ENCODE results near the gene PDE11A.

Gene PDE11A

DNA sequence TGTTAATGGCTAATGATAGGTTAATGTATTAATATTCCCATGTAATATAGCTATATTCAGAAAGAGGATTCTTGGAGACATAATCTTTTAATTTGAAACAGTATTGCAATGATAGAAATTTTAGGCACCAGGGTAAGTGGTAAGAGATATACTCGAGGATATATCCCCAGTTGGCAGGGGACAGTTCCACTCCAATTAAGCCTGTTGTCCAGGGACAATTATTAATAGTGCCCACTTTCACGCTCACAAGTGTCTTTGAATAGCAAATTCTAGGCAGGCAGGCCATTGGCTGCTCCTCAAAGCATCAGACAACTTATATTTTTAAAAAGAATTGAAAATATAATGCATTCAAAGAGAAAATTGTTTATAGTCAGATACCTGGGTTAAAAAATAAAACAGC lies 190.7 kb downstream of the PDE11A start:
- TF ChIP-seq EZH2phosphoT487 (conservative IDR thresholded peaks at IDR 0.05; ENCODE audit: low read length), result no peak
- TF ChIP-seq, protein P1, sequence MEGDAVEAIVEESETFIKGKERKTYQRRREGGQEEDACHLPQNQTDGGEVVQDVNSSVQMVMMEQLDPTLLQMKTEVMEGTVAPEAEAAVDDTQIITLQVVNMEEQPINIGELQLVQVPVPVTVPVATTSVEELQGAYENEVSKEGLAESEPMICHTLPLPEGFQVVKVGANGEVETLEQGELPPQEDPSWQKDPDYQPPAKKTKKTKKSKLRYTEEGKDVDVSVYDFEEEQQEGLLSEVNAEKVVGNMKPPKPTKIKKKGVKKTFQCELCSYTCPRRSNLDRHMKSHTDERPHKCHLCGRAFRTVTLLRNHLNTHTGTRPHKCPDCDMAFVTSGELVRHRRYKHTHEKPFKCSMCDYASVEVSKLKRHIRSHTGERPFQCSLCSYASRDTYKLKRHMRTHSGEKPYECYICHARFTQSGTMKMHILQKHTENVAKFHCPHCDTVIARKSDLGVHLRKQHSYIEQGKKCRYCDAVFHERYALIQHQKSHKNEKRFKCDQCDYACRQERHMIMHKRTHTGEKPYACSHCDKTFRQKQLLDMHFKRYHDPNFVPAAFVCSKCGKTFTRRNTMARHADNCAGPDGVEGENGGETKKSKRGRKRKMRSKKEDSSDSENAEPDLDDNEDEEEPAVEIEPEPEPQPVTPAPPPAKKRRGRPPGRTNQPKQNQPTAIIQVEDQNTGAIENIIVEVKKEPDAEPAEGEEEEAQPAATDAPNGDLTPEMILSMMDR (IDR thresholded peaks at IDR 0.05; ENCODE audit: insufficient read depth, low read length, poor library complexity, severe bottlenecking), result no peak
- H3K4me3 ChIP-seq (ENCODE audit: insufficient read depth, low read length, poor library complexity, severe bottlenecking), result no peak overlapping the region
- H3K79me2 ChIP-seq (ENCODE audit: insufficient read depth, low read length), result no peaks in the 10 kb centered on the region
- H3K36me3 ChIP-seq (ENCODE audit: low read length), result no peaks in the 10 kb centered on the region
- H3K4me2 ChIP-seq (ENCODE audit: low read depth, low read length, poor library complexity, severe bottlenecking), result no peak overlapping the region
- no peaks in the 10 kb centered on the region for H3K9me2 ChIP-seq (replicated peaks; ENCODE audit: insufficient read depth, low read length)
- H3K27me3 ChIP-seq (ENCODE audit: low read length), result no peaks in the 10 kb centered on the region
- no peaks in the 10 kb centered on the region for H3F3A ChIP-seq (ENCODE audit: insufficient read depth)
- no peak overlapping the region for H3K9ac ChIP-seq (ENCODE audit: low read length)
- H3K9me3 ChIP-seq (ENCODE audit: insufficient read depth, low read length), result no peaks in the 10 kb centered on the region
- H4K20me1 ChIP-seq (ENCODE audit: low read depth, low read length), result no peaks in the 10 kb centered on the region
- no peak overlapping the region for H3K27ac ChIP-seq (ENCODE audit: low read depth, low read length)
- no peak overlapping the region for H2AFZ ChIP-seq (ENCODE audit: low read depth, low read length, severe bottlenecking)

DNA sequence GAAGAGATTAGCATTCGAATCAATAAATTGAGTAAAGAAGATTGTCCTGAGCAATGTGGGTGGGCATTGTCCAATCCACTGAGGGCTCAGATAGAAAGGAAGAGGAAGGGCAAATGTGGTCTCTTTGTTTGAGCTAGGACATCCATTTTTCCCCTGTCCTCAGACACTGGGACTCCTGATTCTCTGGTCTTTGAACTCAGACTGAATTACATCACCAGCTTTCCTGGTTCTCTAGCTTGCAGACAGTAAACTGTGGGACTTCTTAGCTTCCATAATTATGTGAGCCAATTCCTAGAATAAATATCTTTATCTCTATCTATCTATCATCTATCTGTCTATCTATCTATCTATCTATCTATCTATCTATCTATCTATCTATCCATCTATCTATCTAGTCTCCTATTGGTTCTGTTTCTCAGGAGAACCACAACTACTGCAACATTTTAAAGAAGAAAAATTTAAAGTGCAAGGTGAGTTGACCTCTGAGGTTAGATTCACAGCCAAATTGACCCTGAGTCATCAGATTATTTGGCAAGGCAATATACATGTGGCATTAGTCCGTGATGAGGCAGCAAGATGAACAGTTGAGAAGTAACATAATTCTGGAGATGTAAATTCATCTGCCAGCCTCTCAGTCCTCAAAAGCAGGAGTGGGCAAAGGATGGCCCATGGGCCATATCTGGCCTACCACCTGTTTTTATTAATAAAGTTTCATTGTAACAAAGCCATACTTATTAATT lies 191.4 kb downstream of the PDE11A start:
- no peaks in the 10 kb centered on the region for H3K27me3 ChIP-seq (ENCODE audit: low read length)

DNA sequence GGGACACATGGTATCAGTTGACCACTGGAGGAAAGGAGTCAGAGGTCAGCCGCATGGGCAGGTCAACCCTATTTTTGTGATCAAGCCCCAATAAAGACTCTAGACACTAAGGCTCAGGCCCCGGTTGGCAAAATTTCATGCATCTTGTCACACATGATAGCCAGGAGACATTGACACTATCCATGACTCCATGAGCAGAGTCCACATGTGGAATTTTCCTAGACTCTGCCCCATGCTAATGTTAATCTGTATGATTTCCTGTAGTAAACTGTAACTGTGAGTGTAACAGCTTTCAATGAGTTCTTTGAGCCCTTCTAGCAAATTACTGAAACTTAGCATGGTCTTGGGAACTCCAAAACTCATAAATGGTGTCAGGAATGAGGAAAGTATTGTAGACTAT lies 192.3 kb downstream of the PDE11A start:
- H3K27ac ChIP-seq (ENCODE audit: low read depth, low read length), result no peak overlapping the region
- TF ChIP-seq EZH2phosphoT487 (conservative IDR thresholded peaks at IDR 0.05; ENCODE audit: low read length), result no peak
- TF ChIP-seq, protein P1 (IDR thresholded peaks at IDR 0.05; ENCODE audit: insufficient read depth, low read length, poor library complexity, severe bottlenecking), result no peak
- H2AFZ ChIP-seq (ENCODE audit: low read depth, low read length, severe bottlenecking), result no peak overlapping the region
- H3K27me3 ChIP-seq (ENCODE audit: low read length), result no peaks in the 10 kb centered on the region
- H3F3A ChIP-seq (ENCODE audit: insufficient read depth), result no peaks in the 10 kb centered on the region
- H3K9ac ChIP-seq (ENCODE audit: low read length), result no peak overlapping the region
- no peak overlapping the region for H3K4me2 ChIP-seq (ENCODE audit: low read depth, low read length, poor library complexity, severe bottlenecking)
- H3K36me3 ChIP-seq (ENCODE audit: low read length), result no peaks in the 10 kb centered on the region
- no peaks in the 10 kb centered on the region for H3K9me3 ChIP-seq (ENCODE audit: insufficient read depth, low read length)
- H3K79me2 ChIP-seq (ENCODE audit: insufficient read depth, low read length), result no peaks in the 10 kb centered on the region
- no peaks in the 10 kb centered on the region for H3K9me2 ChIP-seq (replicated peaks; ENCODE audit: insufficient read depth, low read length)
- no peaks in the 10 kb centered on the region for H4K20me1 ChIP-seq (ENCODE audit: low read depth, low read length)
- no peak overlapping the region for H3K4me3 ChIP-seq (ENCODE audit: insufficient read depth, low read length, poor library complexity, severe bottlenecking)

More for the DNA sequence above, 191.4 kb downstream of the PDE11A start:
- Histone ChIP-seq H3K9ac (ENCODE audit: low read length) (no peak overlapping the region), H3K4me2 (ENCODE audit: low read depth, low read length, poor library complexity, severe bottlenecking) (no peak overlapping the region), H3K79me2 (ENCODE audit: insufficient read depth, low read length) (no peaks in the 10 kb centered on the region), H3K27ac (ENCODE audit: low read depth, low read length) (no peak overlapping the region), H4K20me1 (ENCODE audit: low read depth, low read length) (no peaks in the 10 kb centered on the region), H3K36me3 (ENCODE audit: low read length) (no peaks in the 10 kb centered on the region), H3F3A (ENCODE audit: insufficient read depth) (no peaks in the 10 kb centered on the region), H3K9me3 (ENCODE audit: insufficient read depth, low read length) (no peaks in the 10 kb centered on the region), H3K4me3 (ENCODE audit: insufficient read depth, low read length, poor library complexity, severe bottlenecking) (no peak overlapping the region), H2AFZ (ENCODE audit: low read depth, low read length, severe bottlenecking) (no peak overlapping the region), H3K9me2 (replicated peaks; ENCODE audit: insufficient read depth, low read length) (no peaks in the 10 kb centered on the region)
- TF ChIP-seq, protein P1 (IDR thresholded peaks at IDR 0.05; ENCODE audit: insufficient read depth, low read length, poor library complexity, severe bottlenecking), result no peak

Data from SU-DHL-6 (cell line).